GM18867 (cell line): ENCODE results near the gene LRRK1.

Source experiments
- ATAC-seq: cut with Tn5 transposase; IDR thresholded peaks from one replicate; pipeline ENCODE4 v1.9.1; 2021; ENCODE audit warnings: mild to moderate bottlenecking, moderate library complexity; ENCODE audit not compliant: unreplicated experiment

The LRRK1 gene

GRCh38 chr15:100891307-100892012 is 27.7 kb upstream of the LRRK1 start:
- no peak for ATAC-seq

GRCh38 chr15:100892013-100892355 is 27.2 kb upstream of the LRRK1 start:
- no peak for ATAC-seq

- ATAC-seq: no peak
These were observed 25.7 kb upstream of the LRRK1 start for GRCh38 chr15:100893261-100893963.

DNA sequence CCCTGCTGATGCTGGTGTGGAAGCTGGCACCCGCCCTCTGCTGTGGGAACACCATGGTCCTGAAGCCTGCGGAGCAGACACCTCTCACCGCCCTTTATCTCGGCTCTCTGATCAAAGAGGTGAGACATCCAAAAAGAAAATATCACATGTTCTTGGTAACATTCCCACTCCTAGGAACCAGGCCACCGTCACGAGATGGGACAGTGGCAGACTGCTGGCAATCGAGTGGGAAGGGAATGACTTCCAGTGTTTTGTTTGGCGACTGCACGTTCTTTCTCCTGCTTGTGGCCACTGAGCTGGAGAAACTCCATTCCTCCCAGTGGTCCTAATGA is 25.2 kb upstream of the LRRK1 start:
- ATAC-seq: no peak

DNA sequence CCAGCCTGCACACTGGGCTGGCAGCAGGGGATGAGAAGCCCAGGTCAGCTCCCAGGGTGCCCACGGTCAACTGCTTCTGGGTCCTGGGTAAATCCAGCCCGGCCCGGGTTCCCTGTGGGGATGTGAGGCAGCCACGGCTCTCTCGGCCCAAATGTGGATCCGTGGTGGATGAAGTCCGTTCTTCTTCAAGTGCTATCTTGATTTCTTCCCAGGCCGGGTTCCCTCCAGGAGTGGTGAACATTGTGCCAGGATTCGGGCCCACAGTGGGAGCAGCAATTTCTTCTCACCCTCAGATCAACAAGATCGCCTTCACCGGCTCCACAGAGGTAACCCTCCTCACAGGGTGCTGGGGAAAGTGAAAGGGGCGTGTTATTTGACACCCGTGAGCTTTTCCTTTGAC is 23.4 kb upstream of the LRRK1 start:
- ATAC-seq: no peak

GRCh38 chr15:100897221-100898151 is 21.7 kb upstream of the LRRK1 start:
- ATAC-seq: no peak

DNA sequence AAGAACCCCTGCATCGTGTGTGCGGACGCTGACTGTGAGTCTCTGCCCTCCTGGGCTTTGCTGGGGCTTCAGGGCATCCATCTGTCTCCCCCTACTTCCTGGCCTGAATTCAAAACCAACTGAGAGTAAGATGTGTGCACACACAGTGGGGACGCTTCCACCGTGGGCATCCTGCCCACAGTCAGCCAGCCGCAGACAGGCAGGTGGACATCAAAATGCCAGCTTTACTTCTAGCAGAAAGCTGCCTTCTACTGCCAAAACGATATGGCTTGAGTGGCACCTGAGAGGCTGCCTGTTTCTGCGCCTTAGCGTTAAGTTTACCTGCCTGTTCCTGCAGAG is 21.0 kb upstream of the LRRK1 start:
- no peak for ATAC-seq

DNA sequence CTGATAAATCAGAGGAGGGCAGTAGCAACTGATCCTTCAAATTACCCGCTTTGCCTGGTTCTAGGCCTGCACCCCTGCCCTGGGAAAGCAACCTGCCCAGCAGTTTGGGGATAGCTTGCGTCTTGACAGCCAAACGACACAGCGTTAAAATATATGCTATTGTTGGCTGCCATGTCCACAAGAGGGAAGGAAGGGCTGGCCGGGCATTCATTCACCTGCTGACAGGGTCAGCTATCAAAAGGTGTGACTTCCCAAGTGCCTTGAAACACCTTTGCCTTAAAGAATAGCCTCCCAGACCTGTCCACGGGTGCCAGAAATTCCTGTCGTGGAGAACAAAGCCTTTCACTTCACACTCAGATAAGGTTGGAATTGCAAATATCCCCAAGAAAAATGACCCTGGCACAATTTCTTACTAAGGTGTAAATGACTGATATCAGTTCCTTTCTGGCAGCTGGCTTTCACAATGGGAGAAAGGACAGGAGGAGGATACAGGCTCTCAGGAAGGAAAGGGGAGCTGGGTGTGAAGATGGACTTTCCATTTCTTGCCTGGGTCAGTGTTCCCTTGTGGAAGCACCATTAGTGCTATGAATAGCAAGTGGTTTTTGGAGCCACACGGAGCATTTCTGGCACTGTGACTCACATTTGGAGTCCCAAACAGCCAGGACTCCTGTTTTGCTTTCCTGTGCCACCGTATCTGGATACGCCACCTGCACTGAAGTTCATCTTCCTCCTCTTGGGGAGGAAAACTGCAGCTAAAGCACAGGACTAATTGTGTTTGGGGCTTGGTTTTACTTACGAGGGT is 20.3 kb upstream of the LRRK1 start:
- ATAC-seq: no peak

DNA sequence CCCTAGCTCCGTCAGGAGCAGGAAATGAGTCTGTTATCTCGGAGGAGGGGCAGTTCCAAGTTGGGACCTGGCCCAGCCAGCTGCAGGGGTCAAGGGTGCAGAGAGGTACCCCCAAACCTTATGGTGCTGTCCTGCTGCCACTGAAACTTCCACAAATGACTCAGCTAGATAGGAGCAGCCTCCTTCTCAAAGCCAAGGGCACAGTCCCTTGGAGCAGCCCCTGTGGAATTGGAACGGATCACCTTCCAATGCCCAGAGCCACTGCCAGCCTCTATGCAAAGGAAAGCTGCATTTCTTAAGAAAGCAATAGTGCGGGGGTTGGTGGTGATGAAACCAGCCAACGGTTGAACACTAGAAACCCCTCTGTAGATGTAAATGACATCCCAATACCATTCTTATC is 19.6 kb upstream of the LRRK1 start:
- no peak for ATAC-seq

DNA sequence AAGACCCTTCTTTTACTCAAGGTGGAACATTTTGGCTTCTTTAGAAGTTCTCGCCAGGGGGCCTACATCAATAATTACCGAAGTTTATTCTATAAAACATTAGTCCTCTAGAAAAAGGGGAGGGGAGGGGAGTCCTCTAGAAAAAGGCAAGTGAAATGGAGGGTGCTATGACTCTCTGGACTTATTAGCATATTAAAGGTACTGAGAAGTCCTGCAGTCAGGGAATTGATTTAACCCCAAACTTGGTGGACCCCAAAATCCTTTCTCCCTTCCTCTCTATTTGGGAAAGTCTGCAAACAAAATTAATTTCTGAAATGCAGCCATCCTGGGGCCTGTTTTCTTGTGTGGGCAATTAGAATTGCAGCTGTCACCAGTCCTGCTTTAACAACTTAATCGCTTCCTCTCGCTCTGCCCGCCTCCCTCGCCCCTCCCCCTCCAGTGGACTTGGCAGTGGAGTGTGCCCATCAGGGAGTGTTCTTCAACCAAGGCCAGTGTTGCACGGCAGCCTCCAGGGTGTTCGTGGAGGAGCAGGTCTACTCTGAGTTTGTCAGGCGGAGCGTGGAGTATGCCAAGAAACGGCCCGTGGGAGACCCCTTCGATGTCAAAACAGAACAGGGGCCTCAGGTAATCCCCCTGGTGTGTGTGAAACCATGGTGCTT is 18.9 kb upstream of the LRRK1 start:
- no peak for ATAC-seq

- no peak for ATAC-seq
These were observed 18.4 kb upstream of the LRRK1 start for GRCh38 chr15:100900795-100901169.

GRCh38 chr15:100901296-100901695 is 17.9 kb upstream of the LRRK1 start:
- no peak for ATAC-seq

DNA sequence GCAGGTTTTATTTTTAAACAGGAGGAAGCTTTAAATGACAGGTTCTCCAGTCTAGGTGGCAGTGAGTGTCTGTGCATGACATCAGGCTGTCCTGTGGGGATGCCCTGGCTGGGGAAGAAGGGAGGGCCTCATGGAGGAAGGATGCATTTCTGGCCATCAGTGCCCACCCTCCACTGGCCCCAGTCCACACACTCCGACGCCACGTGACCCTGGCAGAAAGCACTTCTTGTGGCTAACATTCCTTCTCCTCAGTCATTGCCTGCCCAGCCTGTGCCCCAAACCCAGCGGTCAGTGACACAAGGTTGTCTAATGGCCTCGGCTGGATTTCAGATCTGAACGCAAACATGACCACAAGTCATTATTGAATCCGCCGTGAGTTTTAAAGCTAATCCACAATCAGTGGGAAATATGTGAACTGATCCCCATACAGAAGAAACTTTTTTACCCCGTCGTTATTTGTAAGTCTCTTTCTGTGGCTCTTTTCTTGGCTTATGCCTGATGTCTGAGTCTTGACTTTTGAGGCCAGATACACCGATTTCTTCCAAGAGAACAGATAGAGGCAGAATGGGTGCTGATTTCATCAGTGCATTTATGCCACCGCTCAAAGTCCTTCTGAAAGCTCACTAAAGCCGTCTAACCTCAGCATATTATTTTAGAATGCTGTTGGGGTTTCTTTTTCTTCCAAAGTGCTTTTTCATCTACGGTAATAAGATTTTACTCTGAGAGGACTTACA is 17.3 kb upstream of the LRRK1 start:
- no peak for ATAC-seq

DNA sequence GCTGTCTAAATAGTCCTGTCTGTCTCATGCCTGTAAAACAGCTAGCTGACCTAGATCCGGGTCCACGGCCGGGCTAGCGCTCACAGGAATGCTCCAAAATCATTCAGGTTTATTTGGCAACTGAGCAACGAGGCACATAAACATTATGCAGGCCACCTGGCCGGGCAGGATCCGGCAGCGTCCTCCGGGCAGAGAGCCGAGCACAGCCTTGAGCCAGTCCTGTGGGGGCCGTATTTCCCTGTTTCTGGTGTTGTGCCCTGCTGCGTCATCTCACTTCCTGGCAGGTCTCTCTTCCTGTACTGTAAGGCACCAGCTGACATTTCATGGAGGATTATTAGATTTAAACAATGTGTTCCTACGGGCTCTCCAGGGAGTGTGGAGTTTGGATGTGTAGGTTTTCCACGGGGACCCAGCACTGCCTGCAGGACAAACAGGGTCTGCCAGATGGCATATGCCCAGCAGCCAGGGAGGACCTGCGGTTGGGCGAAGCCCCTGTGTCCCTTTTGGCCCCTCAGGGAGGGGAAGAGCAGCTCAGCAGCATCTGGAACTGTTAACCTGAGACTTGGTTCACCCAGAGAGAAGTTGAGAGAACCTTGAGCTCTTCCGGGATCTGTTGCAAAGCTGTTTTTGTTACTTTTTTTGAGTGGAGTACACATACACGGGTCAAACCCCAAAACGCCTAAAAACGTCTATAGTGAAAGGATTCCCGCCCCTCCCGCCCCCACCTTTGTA is 16.6 kb upstream of the LRRK1 start:
- no peak for ATAC-seq

DNA sequence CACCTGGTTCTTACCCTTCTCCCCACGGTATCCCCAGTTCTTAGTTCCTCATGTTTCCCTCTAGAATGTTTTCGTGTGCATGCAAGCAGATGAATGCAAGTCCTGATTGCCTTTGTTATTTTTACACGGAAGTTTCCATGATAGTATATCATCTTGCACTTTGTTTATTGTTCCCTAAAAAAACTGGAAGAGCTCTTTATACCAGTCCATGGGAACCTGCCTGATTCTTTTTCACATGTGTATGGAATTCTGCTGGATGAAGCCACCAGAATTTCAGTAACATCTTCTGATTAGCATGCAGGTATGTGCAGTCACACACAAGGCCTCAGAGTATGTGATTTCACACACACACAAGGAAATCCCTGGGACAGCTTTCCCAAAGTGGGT is 16.0 kb upstream of the LRRK1 start:
- ATAC-seq: no peak

DNA sequence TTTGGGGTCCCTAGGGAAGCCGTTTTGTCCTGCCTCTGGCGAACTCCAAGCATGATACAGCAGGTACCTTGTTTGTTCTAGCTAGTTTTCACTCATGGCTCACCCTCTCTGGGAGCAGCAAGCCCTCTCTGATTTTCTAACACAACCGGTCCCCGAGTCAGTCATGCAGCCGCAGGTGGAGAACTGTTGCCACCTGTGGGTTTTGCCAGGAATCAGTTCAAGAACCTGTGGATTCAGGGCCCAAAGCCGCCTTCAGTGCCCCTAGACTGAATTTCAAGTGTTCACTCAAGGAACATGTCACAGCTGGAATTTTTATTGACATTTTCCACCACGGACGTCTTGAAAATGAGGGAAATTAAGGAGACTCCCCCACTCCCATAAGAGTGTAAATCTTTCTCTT is 13.3 kb upstream of the LRRK1 start:
- ATAC-seq: no peak

DNA sequence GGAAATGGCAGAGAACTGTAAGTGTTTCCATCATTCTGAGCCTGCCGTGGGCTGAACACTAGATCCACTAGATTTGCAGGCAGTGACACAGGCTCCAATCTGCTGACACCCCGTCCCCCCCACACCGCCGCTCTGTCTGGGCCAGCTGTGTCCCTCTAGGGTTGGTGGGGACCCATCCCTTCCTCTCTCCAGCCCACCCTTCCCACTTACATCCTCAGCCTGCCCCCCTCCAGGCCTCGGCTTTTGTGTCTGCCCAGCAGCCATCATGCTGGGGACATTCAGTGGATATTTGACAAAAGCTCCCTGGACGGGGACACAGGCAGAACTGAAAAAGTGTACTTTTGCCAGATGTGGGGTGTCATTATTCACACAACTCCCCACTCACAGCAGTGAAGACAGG is 10.7 kb upstream of the LRRK1 start:
- ATAC-seq: no peak

GRCh38 chr15:100909565-100909964 is 9.6 kb upstream of the LRRK1 start:
- ATAC-seq: no peak
